ENCODE data around the gene EPB41. TPM values are rescaled to one million over a fixed set of nuclear protein-coding genes. Genes with fewer than 3 reads are reported as not detected.
A peak's percentile ranks its signal among the peaks of the same experiment; 100 is the strongest.

The EPB41 gene
- total and polyA plus RNA-seq, 9 of the 15 experiments (the other 6 are each of a cell fraction or from before 2014, with no cell fraction given): 3.7 to 213 (median 141) TPM

- TF ChIP-seq NCOA4 (IDR thresholded peaks at IDR 0.05; ENCODE audit: partially characterized antibody) (no peak), BACH1 (tag; IDR thresholded peaks at IDR 0.05) (peak; percentile 59), MLLT1 (IDR thresholded peaks at IDR 0.05) (peak in 1 of 2 experiments; percentile 81; a peak in 2 of 4 replicates), ZNF609 (CRISPR knock-in tag; IDR thresholded peaks at IDR 0.05; ENCODE audit: borderline replicate concordance) (no peak; the same call in 1 of the 2 replicates), ASH1L (IDR thresholded peaks at IDR 0.05; ENCODE audit: borderline replicate concordance, low read depth, partially characterized antibody) (peak; percentile 41), CTCFL (IDR thresholded peaks at IDR 0.05; ENCODE audit: borderline replicate concordance, insufficient read depth, low read depth, low read length, poor library complexity, severe bottlenecking) (no peak), ZNF263 (CRISPR knock-in tag; IDR thresholded peaks at IDR 0.05; ENCODE audit: borderline replicate concordance) (no peak), SIN3B (IDR thresholded peaks at IDR 0.05; ENCODE audit: low read depth) (no peak), IFI16 (CRISPR knock-in tag; IDR thresholded peaks at IDR 0.05) (no peak), ZNF311 (CRISPR knock-in tag; IDR thresholded peaks at IDR 0.05) (no peak), SRSF3 (IDR thresholded peaks at IDR 0.05; ENCODE audit: insufficient read depth, low read length) (no peak), GTF2E2 (tag; IDR thresholded peaks at IDR 0.05) (no peak), CBFB (CRISPR knock-in tag; IDR thresholded peaks at IDR 0.05) (no peak), ZNF77 (CRISPR knock-in tag; IDR thresholded peaks at IDR 0.05) (no peak), MCM7 (IDR thresholded peaks at IDR 0.05) (no peak), ZNF408 (CRISPR knock-in tag; IDR thresholded peaks at IDR 0.05; ENCODE audit: low read depth) (no peak)
Observed at GRCh38 chr1:28926629-28927265, 12.4 kb downstream of the EPB41 start (continued).
